NCI-H2227 treated with DMSO at 0.1 percent for 48 hours (cell line): ENCODE data around the gene FBXO47.

Experiments
- DNase-seq: peaks from one replicate; lab custom pipeline; 2025; lab: John Stamatoyannopoulos, UW

The FBXO47 gene, protein sequence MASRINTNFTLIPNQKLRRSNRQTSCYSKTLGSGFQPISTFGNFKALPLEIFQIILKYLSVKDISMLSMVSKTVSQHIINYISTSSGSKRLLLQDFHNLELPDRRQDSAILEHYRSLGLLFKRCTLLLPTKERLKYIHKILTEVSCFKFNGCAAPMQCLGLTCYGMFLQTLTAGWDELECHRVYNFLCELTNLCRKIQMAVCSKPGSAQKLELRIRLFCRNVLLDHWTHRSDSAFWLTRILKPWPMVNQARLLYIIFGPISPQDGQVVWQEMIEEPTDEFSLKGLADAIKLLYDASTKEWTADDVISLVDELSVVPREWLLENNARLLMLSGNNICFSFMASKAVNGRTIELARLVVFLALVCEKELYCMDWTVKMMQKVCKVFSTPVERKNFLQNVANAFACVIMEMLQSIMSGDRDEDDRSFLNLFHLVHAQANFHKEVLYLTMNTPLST

DNA sequence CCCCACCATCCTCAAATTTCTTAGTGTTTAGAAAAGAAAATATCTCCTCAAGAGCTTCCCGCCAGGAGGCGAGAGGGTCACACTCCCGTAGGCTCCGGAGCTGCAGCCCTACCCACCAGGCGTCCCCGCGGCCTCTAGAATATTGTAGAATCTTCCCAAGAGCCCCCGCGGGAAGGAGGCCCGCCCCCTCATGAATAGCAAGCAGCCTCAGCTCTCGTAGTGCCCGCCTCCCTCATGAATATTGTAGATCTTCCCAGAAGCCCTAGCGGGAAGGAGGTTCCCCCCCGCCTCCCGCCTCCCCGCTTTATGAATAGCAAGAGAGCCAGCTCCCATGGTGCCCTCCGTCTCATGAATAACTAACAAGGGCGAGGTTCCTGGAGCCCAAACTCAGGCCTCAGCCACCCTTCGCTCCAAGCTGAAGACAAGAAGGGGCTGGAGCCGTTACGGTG lies at the start of gene FBXO47:
Gene FBXO47 (minus strand): TSS at position 114 of the 449 bp plus-strand sequence. CDS start 4,378 bp downstream, outside the sequence.
- peak; percentile 96 for DNase-seq

DNA sequence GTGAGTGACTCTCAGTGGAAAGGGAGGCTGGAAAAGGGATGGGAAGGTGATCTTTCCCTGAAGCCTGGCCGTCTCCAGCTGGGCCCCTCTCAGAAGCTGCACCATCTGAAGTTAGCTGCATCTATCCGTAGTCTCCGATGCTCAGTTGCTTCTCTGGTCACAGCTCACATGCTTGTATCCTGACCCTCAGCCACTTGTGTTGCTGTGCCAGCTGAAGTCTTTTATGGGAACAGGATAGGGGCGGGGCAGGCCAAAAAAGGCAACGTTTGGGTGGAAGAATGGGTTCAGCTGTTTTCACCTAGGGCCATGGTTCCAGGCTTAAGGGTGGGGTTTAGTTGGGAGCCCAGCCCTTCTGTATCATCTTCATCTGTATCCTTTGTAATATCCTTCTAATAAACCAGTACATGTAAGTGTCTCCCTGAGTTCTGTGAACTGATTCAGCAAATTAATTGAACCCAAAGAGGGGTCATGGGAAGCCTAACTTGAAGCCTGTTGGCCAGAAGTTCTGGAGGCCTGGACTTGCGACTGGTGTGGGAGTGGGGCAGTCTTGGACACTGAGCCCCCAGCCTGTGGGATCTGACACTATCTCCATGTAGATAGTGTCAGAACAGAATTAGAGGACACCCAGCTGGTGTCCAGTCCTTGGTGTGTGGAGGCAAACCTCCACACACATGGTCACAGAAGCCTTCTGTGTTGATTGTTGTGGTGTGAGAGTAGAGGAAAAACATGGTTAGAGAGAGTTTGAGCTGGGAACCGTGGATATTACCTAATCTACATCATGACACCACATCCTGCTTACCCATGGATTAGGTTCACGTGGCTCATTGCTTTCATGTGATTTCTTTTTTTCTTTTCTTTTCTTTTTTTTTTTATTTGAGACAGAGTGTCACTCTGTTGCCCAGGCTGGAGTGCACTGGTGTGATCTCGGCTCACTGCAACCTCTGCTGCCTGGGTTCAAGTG lies 49.3 kb upstream of the FBXO47 start:
- DNase-seq = no peak

DNA sequence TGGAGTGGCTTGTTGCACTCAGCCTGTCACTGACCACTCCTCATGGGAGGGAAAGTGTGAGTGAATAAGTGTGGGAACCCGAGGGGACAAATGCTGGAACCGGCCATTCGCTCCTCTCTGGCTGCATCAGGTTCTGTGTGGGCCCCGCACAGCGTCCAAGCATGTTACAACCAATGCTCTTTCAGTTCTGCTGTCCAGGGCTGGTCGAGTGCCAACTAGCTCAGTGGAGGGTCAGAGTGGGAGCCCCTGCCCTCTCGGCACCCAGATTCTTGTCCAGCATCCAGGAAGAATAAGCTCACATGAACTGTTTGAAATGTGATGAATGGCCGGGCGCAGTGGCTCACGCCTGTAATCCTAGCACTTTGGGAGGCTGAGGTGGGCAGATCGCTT lies 48.3 kb upstream of the FBXO47 start:
- no peak for DNase-seq

DNA sequence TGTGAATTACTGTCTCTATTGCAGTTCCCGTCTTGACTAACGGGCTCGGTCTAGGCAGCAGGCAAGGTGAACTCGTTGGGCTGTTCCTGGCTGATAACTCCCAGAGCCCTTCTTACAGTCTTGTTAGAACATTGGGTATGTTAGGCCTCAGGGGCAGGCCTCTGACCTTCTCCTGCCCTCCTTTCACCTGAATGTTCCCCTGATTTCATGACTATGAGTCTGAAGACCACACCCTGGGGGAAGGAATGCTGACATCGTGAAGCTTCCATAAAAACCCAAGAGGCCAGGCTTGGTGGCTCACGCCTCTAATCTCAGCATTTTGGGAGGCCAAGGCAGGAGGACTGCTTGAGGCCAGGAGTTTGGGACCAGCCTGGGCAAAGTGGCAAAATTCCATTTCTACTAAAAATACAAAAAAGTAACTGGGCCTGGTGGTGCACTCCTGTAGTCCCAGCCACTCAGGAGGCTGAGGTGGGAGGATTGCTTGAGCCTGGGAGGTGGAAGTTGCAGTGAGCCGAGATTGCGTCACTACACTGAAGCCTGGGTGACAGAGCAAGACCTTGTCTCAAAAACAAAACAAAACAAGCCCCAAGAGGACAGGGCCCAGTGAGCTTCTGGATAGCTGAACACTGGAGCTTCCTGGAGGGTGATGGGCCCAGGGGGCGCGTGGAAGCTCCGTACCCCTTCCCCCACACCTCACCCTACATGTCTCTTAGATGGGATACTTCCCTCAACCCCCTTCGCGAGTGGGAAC lies 47.8 kb upstream of the FBXO47 start:
- no peak for DNase-seq

DNA sequence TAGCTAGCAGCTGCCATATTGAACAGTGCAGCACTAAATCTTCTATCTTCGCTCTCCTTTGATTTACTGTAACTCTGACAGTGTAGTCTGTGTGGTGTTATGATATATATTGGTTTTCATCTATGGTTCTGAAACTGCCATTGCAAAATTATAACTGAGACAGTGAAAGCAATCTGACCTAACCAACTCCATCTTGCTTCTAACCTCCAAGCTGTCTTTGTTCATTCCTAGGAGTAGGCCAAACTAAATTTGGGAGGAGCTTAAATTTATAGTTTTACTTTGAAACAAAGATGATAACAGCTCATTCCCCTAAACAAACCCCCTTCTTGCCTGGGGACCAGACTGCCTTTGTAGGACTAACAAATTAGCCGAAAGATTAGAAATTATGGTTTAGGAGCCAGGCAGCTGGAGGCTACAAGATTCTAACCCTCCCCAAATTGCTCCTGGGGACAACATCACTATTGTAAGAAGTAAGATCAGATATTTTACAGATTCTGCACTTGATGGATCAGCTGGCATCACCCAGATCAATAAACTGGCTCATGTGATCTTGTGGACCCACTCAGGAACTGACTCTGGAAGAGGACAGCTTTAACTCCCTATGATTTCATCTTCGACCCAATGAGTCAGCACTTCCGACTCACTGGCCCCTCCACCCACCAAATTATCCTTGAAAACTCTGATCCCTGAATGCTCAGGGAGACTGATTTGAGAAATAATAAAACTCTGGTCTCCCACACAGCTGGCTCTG lies 47.0 kb upstream of the FBXO47 start:
- peak; percentile 29 for DNase-seq

DNA sequence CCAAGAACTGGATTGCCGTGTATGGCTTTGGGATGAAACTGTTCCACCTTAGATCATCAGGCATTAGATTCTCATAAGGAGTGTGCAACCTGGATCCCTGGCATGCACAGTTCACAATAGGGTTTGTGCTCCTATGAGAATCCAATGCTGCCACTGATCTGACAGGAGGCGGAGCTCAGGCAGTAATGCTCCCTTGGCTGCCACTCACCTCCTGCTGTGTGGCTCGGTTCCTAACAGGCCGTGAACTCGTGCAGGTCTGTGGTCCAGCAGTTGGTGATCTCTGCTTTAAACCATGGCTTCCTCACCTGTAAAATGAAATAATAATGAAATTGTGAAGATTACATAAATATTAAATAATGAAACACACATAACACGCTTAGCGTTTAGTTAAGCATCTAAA lies 45.5 kb upstream of the FBXO47 start:
- DNase-seq = no peak

DNA sequence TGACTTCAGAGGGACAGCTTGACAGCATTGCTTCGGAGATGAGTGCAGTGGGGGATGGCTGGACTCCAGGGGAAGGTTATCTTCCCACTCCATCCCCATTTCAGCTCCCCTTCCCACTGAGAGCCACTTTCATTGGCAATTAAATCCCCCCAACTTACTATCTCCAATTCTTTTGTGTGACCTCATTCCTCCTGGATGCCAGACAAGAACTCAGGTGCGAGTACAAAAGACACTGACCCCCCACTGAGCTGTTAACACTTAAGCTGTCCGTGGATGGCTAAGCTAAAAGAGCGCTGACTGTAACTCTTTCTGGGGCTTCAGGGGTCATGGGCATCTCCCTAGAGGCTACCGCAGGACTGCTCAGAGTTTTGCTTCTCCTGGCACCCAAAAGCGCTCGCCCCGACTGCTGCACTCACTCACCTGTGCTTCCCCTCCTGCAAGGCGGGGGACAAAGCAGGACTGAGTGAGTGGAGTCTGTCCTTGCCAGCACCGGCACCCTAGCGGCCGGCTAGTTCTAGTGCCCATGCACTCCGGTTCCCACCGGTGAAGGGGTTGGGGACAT lies 44.8 kb upstream of the FBXO47 start:
- no peak for DNase-seq

DNA sequence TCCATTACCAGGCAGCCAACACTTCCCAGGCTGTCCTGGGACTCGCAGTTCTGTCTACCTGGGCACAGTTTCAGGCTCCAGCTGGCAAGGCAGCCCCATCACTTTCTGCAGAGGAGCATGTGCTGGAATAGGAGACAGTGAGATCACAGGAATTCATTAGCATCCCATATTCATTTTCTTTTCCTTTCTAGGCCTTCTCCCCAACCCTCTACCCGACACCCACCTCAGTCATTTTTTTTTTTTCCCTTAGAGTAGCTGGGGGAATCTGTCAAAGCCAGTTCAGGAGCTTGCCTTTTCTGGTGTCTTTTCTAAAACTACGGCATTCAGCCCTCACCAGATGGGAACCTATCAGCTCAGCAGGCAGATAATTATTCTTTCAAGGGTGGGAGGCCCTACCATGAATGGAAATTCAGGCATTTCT lies 42.4 kb upstream of the FBXO47 start:
- peak; percentile 13 for DNase-seq

DNA sequence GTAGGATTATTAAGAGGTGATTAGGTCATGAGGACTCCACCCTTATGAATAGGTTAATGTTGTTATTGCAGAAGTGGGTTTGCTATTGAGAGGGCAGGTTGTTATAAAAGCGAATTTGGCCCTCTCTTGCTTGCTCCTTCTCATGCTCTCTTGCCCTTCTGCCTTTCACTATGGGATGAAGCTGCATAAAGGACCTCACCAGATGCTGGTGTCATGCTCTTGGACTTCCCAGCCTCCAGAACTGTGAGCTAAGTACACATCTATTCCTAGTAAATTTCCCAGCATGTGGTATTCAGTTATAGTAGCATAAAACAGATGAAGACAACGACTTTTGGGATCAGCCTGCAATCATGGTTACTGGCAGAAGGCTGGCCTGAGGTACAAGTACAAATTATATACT lies 41.4 kb upstream of the FBXO47 start:
- DNase-seq = no peak

DNA sequence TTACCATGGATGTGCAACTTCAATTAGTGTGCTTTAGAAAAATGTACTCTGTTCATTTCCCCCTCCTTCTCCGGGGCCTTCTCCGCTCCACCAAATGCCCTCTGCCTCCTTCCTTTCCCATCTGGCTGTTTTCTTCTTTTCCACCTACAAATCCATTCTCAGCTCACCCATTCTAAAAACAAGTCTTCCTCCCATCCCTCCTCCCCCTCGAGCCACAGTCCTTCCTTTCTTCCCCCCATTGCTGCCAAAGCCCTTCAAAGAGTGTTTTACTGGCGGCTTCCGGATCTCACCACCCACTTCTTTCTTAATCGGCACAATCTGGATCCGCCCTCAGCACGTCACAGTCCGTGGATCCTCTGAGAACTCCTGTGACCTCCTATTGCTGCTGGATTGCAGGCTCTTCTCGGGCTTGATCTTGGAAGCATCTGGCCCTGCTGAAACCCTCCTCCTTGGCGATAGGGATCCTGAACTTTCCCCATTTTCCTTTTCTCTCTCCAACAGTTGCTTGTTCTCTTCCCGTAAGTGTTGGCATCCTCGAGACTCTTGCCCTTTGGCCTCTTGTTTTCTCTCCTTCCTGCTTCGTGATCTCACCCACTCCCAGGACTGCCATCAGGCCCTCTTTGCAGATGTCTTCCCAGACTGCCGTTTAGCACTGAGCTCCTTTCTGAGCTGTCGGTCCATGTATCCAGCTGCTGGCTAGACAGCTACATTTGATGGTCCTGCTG lies 36.0 kb upstream of the FBXO47 start:
- peak; percentile 52 for DNase-seq

DNA sequence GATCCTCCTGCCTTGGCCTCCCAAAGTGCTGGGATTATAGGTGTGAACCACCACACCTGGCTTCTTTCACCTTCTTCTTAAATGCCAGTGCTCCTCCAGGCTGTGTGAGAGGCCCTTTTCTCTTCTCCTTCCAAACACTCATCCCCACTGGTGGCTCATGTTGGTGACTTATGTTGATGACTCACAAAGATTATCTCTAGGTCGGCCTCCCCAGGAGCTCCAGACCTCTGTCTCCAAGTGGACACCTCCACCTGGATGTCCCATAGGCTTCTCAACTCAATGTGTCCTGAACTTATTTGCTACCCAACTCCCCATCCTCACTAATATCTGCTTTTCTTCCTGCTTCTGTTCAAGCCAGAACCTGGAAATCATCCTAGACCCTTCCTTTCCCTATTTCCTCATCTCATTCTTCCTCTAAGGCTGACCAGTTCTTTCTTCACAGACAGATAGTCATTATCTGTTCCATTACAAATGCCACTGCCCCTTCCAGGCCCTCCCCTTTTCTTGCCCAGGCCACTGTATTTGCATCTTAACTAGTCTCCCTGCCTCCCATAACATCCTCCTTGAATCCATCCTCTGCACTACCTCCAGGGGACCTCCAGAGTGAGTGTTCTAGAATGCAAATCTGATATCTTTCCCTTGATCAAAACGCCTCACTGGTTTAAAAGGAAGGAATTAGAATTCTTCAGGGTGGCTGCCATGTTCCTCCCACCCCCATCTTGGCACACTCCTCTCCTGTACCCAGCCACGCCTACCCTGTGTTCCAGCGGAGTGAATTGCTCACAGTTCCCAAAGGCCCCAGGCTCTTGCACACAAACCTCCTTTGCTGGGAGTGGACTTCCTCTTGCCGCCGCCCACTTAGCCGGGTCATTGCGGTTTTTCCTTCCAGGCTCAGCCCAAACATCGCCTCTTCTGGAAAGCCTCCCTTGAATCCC lies 34.8 kb upstream of the FBXO47 start:
- no peak for DNase-seq

DNA sequence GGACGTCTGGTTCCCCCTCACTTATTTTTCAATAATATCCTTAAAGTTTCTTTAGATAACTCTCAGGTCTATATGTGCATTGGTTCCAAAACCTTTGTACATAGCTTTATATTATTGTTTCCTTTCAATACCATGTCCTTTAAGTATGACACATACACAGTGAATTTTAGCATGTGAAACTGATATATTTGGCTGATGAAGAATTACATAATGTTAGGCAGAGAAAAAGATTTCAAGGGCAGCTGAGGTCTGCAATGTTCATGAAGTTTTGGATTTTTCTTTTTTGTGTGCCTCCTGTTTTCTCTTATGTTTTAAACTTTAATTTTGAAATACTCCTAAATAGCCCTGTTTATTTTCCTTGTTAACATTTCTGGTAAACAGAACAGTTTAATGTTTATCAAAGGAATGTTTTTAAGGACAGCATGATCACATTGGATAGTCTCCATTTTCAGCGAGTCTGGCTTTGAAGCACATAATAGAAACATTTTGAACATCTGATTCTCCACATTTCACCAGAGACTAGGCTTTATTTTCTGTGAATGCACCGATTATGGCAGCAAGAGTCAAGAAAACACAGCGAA lies 32.9 kb upstream of the FBXO47 start:
- DNase-seq = no peak

DNA sequence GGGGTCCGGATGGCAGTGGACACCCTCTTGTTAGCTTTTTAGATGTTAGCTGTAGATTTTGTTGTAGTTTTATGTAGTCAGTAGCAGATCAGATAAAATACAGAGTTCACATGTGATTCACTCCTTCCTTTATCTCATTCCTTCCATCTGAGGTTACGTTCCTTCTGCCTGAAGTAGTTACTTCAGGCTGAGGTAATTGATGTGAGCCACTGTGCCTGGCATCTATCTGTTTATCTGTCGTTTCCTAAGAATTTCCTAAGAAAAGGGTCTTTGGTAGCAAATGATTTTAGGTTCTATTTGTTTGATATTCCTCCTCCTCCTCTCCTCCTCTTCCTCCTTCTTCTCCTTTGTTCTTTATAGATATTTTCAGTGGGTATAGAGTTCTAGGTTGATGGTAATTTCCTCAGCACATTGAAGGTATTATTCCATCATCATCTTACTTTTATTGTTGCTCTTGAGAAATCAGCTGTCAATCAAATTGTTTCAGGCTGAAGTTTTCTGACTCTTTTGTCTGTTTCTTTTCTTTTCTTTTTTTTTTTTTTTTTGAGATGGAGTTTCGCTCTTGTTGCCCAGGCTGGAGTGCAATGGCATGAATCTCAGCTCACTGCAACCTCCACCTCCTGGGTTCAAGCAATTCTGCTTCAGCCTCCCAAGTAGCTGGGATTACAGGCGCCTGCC lies 29.6 kb upstream of the FBXO47 start:
- no peak for DNase-seq

DNA sequence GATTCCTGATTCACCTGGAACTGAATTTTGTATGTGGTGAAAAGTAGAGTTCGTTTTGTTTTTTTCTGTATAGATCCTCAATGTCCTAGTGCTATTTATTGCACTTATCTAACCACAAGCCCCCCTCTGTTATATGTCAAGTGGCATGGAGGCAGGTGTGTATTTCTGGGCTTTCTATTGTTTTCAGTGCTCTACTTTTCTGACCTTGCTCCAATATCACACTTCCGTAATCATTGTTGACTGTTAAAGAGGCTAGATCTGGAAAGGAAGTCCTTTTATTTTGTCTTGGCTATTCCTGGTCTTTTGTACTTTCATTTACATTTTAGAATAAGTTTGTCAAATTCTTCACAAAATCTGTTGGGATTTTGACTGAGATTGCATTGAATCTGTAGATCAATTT lies 26.8 kb upstream of the FBXO47 start:
- DNase-seq = no peak

DNA sequence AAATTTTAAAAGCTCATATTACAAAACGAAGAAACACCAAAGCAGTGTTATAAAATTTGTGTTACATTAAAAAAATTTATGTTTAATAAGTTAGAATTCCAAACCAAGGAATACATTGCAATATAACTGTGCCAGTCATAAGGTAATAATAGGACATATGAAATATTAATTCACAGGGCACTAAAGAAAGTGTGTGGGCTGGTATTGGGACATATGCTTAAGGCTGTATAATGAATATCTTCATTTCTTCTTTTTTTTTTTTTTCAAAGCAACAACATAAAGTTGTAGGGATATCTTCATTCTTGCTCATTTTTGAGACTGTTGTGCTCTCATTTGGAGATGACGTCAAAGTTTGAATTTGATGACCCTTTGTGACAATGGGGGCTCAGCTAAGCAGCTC lies 17.5 kb upstream of the FBXO47 start:
- DNase-seq = no peak

DNA sequence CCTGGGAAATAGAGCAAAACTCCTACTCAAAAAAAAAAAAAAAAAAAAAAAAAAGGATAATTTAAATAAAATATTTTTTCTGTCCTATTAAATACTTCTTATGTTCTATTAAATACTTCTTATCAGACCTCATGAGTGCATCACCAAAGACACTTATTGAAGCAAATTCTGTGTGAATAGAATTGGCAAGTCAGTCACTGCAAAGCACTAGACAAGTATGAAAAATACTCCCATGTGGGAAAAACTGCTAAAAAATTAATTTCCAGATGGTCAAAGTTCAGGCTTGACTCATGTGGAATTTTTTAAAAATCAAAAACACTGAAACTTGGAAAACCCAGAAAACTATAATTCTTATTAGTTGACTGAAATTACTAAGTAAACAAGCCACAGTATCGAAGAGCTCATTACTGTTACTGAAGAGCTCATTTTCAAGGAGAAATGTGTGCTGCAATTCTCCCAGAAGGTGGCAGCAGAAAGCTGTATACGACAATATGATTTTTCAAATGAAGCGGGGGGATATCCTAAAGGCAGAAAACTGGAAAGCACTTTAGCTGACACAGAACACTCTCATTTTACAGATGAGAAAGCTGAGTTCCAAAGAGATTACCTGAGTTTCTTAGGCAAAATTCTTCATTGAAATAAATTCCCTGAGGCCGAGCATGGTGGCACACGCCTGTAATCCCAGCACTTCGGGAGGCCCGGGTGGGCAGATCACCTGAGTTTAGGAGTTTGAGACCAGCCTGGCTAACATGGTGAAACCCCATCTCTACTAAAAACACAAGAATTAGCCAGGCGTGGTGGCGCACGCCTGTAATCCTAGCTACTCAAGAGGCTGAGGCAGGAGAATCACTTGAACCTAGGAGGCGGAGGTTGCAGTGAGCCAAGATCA lies 15.9 kb upstream of the FBXO47 start:
- DNase-seq = peak; percentile 60

DNA sequence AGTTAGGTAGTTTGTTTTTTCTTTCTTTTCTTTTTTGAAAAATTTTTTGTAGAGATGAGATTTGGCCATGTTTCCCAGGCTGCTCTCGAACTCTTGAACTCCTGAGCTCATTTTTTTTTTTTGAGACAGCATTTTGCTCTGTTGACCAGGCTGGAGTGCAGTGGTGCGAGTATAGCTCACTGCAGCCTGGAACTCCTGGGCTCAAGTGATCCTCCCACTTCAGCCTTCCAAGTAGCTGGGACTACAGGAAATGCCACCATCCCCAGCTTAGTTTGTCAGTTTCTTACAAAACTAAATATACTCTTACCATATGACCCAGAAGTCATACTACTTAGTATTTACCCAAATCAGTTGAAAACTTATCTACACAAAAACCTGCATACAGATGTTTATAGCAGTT lies 14.4 kb upstream of the FBXO47 start:
- no peak for DNase-seq
